Activated CD4-positive, alpha-beta memory T cell treated with anti-CD3 and anti-CD28 coated beads for 36 hours (primary cell): ENCODE measurements around the gene FAM3B. TPM values are rescaled to one million over a fixed set of nuclear protein-coding genes. Genes with fewer than 3 reads are reported as not detected.

Source experiments
- CTCF ChIA-PET: fragments of 350-600 bp; sonication (Branson Sonifier 250); formaldehyde crosslinking; loops from one replicate; lab custom pipeline; 2021; ENCODE audit warnings: antibody characterized with exemption, inconsistent platforms; lab: Charles Lee
- POLR2A ChIA-PET: fragments of 350-600 bp; sonication (Branson Sonifier 250); formaldehyde crosslinking; loops from one replicate; lab custom pipeline; 2021; ENCODE audit warnings: antibody characterized with exemption; lab: Charles Lee
- DNase-seq: peaks from one replicate; pipeline ENCODE4 v3.0.0-alpha.2; 2020
- H3K27ac Mint-ChIP-seq: one replicate; pipeline ENCODE4 v1.8.0; 2021; ENCODE audit warnings: mixed read lengths
- H3K27me3 Mint-ChIP-seq: one replicate; pipeline ENCODE4 v1.8.0; 2021; ENCODE audit warnings: mixed read lengths
- H3K36me3 Mint-ChIP-seq: one replicate; pipeline ENCODE4 v1.8.0; 2021; ENCODE audit warnings: mixed read lengths
- H3K4me1 Mint-ChIP-seq: one replicate; pipeline ENCODE4 v1.8.0; 2021; ENCODE audit warnings: low read depth, mixed read lengths
- H3K4me3 Mint-ChIP-seq: one replicate; pipeline ENCODE4 v1.8.0; 2021; ENCODE audit warnings: mild to moderate bottlenecking, mixed read lengths
- H3K9me3 Mint-ChIP-seq: one replicate; pipeline ENCODE4 v1.8.0; 2021; ENCODE audit warnings: mixed read lengths
- intact Hi-C: fragments of 100-400 bp; cut with micrococcal nuclease; formaldehyde crosslinking; loops from one replicate; pipeline ENCODE4 v1.15.1; 2023
- total RNA-seq, 2 experiments: library from RNA; stranded (reverse); gene quantifications; one replicate each; pipeline ENCODE4 v1.2.3, GENCODE V29; 2021

Gene FAM3B, protein sequence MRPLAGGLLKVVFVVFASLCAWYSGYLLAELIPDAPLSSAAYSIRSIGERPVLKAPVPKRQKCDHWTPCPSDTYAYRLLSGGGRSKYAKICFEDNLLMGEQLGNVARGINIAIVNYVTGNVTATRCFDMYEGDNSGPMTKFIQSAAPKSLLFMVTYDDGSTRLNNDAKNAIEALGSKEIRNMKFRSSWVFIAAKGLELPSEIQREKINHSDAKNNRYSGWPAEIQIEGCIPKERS
- total RNA-seq: not detected

DNA sequence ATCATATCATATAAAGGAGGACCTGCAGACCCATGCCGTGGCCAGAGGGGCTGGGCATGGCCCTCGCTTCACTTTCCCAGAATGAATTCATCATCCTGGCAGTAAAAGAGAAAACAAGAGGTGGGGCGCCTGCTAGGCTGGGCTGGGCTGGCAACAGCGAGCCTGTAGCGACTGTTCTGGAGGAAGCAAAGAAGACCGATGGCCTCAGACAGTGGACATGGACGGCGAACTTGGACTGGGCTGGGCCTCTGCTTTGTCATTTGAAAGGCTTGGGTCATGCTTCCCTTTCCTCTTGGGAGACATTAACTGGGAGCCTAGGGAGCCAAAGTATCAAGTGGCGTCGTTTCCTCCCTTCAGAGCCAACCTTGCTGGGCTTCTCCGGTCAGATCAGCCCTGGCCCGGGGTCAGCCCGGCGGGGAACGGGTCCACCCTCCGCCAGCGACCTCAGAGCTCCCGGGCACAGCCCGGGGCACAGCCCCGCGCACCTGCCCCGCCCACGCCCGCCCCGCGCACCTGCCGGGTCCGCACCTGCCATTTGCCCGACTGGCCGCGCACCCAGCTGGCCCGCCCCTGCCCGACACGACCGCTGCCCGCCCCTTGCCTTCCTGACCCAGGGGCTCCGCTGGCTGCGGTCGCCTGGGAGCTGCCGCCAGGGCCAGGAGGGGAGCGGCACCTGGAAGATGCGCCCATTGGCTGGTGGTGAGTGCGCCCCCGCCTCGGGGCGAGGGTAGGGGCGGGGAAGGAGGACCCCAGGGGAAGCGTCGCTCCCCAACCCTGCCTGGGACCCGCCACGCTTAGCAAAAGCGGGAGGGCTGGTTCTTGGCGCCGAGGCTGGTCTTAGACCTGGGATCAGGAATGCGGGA is at the start of gene FAM3B:
Gene FAM3B (plus strand): TSS at position 602 of the 863 bp plus-strand sequence. CDS start 79 bp downstream, at position 681.
- Mint-ChIP-seq H3K27ac (no peak within 1 kb of the TSS), H3K4me3 (no peak within 1 kb of the TSS), H3K36me3 (no peaks in the 10 kb centered on the region), H3K27me3 (peaks cover 35% of the 10 kb centered on the region), H3K9me3 (no peaks in the 10 kb centered on the region), H3K4me1 (peaks cover 3% of the 10 kb centered on the region)
- intact Hi-C loops: no loop called here
- ChIA-PET POLR2A (no interaction called here), CTCF (no interaction called here)
- no peak for DNase-seq

DNA sequence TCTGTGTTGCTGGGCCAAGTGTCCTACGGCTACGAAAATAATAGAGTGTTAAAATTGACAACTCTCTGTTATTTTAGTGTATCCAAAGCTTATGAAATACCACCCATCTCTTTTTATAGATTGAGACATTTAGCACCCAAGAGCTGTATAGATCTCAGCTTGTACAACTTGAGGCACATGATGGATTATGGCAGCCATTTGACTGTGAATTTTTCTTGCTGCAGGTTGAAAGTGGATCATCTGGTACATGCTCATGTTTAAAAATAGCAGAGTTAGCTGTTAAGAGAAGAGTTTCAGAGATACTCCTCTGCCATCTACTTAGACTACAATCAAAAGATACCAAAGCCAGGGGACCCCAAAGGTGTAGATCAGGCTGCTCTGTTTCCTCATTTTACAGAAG is 49.3 kb upstream of the FAM3B start:
- H3K27me3 Mint-ChIP-seq: peaks cover 31% of the 10 kb centered on the region
- POLR2A ChIA-PET: no interaction called here
- H3K4me1 Mint-ChIP-seq: no peaks in the 10 kb centered on the region
- no peaks in the 10 kb centered on the region for H3K36me3 Mint-ChIP-seq
- peaks cover 14% of the 10 kb centered on the region for H3K9me3 Mint-ChIP-seq
- no peak overlapping the region for H3K4me3 Mint-ChIP-seq
- no peak overlapping the region for H3K27ac Mint-ChIP-seq
- intact Hi-C loops: no loop called here
- CTCF ChIA-PET: no interaction called here
- DNase-seq: no peak

DNA sequence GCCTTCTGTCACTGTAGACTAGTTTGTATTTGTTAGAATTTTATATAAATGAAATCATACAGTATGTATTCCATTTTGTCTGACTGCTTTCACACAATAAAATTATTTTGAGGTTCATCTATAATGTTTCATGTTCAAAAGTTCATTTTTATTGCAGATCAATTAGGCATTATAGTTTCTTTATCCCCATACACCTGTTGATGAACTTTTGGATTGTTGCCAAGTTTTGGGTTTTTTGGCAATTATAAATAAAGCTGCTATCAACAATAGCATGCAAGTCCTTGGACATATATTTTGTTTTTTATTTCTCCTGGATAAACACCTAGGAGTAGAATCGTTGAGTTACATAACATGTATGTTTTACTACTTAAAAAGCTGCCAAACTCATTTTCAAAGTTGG is 47.1 kb upstream of the FAM3B start:
- H3K9me3 Mint-ChIP-seq: peaks cover 21% of the 10 kb centered on the region
- no peaks in the 10 kb centered on the region for H3K4me1 Mint-ChIP-seq
- no peak overlapping the region for H3K27ac Mint-ChIP-seq
- ChIA-PET CTCF (no interaction called here), POLR2A (no interaction called here)
- intact Hi-C loops: no loop called here
- no peak for DNase-seq
- H3K4me3 Mint-ChIP-seq: no peak overlapping the region
- H3K27me3 Mint-ChIP-seq: peaks cover 20% of the 10 kb centered on the region
- peaks cover 4% of the 10 kb centered on the region for H3K36me3 Mint-ChIP-seq

DNA sequence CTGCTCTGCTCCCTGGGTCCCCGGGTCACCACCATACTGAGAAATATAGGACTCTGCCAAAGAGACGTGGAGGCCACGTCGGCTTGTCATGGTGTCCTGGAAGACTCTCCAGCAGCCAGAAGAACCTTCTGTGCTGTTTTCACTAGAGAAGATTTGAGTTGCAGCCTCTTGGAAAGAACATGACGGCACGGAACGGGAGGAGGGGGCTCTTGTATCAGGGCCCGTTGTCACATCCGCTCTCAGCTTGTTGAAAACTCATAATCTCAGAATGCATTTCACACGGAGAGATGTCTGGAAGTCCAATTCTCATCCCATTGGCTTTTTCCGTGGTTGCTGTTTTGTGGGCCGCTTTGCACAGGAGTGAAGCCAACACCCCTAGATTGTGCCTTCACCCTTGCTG is 39.4 kb upstream of the FAM3B start:
- no peak overlapping the region for H3K4me3 Mint-ChIP-seq
- POLR2A ChIA-PET: no interaction called here
- no peak overlapping the region for H3K27ac Mint-ChIP-seq
- H3K36me3 Mint-ChIP-seq: peaks cover 4% of the 10 kb centered on the region
- DNase-seq: no peak
- no peaks in the 10 kb centered on the region for H3K4me1 Mint-ChIP-seq
- intact Hi-C loops: no loop called here
- CTCF ChIA-PET: no interaction called here
- peaks cover 28% of the 10 kb centered on the region for H3K27me3 Mint-ChIP-seq
- peaks cover 11% of the 10 kb centered on the region for H3K9me3 Mint-ChIP-seq

DNA sequence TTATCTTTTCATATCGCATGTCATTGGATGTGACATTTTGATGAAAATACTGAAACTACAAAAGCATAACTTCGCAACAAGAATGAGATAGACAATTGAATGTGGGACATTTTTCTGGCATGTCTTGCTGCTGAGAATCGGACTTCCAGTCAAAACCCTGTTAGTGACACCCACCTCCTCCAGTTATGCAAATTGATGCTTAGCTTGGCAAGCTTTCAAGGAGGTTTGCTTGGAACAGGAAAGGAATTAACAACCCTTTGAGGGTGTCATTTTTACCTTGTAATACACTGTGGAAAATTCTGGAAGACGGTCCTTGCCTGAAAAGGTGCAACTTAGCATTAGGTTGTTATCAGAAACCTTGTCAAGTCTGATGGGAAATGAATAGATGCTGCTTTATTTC is 38.8 kb upstream of the FAM3B start:
- Mint-ChIP-seq H3K27me3 (peaks cover 31% of the 10 kb centered on the region), H3K4me3 (no peak overlapping the region), H3K36me3 (peaks cover 1% of the 10 kb centered on the region), H3K27ac (no peak overlapping the region), H3K9me3 (peaks cover 6% of the 10 kb centered on the region), H3K4me1 (no peaks in the 10 kb centered on the region)
- intact Hi-C loops: no loop called here
- ChIA-PET CTCF (no interaction called here), POLR2A (no interaction called here)
- DNase-seq: no peak

DNA sequence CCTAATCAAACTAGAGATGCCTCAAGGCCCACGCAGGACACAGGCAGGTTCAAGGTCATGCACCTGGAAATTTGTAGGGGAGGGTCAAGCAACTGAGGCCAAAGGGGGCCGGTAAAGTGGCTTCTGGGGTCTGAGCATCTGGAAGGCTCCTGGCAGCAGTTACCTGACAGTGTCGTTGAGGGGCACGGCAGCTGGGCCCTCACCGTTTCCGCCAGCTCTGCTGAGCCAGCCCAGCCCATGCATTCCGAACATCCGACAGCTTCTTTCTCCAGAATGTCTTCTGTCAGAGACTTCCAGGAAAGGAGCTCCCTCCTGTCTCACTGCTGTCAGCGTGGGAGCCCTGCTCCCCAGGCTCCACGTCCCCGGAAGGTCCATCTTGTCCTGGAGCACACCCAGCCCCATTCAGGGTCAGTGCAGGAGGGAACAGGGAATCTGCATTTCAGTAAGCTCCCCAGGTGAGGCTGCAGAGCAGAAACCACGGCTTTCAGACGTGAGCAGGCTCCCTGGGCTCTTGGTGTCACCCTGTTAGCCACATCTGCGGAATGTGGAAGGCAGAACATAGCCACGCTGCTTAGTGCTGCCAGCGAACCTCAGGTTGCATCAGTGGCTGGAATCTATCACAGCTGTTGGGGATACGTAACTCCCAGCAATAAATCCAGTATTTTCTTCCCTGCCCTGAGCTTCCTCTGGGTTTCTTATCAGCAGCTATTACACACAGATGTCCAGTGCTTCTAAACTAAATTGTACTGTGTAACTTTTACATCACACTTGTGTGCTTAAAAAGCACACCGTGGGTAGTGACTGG is 36.3 kb upstream of the FAM3B start:
- Mint-ChIP-seq H3K36me3 (no peaks in the 10 kb centered on the region), H3K9me3 (no peaks in the 10 kb centered on the region), H3K4me3 (no peak overlapping the region), H3K4me1 (no peaks in the 10 kb centered on the region), H3K27ac (no peak overlapping the region), H3K27me3 (peaks cover 33% of the 10 kb centered on the region)
- intact Hi-C loops: loop anchor here (5.0 to 10.0 kb wide), 4 partner anchors 84 to 487 kb away; partner anchors contain the start of genes MX2 and RIPK4
- CTCF ChIA-PET: interaction anchor here (1.0 to 5.2 kb wide), 2 partner anchors 10 to 180 kb away, joined by 3 to 66 read pairs; no protein-coding TSS in a partner anchor
- no peak for DNase-seq
- POLR2A ChIA-PET: no interaction called here

DNA sequence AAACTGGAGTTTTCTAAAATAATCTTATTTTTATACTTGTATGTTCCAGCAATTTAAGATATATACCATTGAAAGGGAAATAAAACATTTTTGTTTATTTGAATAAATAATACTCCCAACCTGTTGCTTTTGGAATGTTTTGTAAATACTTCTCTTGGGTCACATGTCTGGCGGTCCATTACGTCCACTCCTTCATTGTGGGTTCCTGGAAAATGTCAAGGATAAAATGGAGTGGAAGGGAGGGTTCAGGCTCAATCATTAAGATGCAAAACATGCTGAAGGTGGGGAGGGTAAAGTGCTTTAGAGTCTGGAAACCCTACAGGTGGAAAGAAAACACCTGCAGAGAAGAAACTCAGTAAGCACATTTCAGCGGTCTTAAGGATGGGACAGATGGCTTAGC is 34.2 kb upstream of the FAM3B start:
- intact Hi-C loops: loop anchor here (5.0 to 10.0 kb wide), 4 partner anchors 82 to 485 kb away; partner anchors contain the start of genes MX2 and RIPK4
- peaks cover 24% of the 10 kb centered on the region for H3K27me3 Mint-ChIP-seq
- no peaks in the 10 kb centered on the region for H3K36me3 Mint-ChIP-seq
- no peak for DNase-seq
- no peaks in the 10 kb centered on the region for H3K4me1 Mint-ChIP-seq
- POLR2A ChIA-PET: no interaction called here
- H3K27ac Mint-ChIP-seq: no peak overlapping the region
- H3K9me3 Mint-ChIP-seq: no peaks in the 10 kb centered on the region
- no peak overlapping the region for H3K4me3 Mint-ChIP-seq
- CTCF ChIA-PET: interaction anchor here (0.7 to 5.2 kb wide), 29 partner anchors 9 to 835 kb away, joined by 3 to 66 read pairs (median 5); no protein-coding TSS in a partner anchor

DNA sequence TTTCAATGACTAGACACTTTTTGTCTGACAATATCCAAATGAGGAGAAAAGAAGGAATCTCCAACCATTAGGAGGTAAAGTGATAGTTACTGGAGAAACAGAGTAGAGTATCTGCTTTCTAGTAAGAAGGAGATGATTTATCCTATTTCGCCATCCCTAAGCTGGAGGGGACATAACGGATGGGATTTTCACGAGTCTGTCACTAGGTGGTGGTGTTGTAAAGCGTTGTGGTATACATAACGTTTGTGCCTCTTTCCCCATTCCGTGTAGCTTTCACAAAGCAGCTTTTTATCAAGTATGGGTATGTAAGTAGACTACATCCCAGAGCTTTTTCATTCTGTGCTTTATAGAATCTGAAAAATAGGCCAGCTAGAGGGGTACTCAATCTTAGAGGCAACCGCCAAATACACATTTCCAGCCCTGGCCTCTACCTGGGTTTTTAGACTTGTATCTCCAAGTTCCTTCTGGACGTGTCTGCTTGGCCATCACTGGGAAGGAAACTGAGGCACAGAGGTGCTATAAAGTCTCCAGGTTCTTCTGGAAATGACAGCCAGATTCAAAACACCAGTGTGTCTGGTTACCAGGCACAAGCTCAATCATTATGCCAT is 33.3 kb upstream of the FAM3B start:
- ChIA-PET POLR2A (no interaction called here), CTCF (interaction anchor here (0.6 to 5.2 kb wide), 61 partner anchors 8 to 834 kb away, joined by 3 to 66 read pairs (median 4); no protein-coding TSS in a partner anchor)
- no peaks in the 10 kb centered on the region for H3K4me1 Mint-ChIP-seq

DNA sequence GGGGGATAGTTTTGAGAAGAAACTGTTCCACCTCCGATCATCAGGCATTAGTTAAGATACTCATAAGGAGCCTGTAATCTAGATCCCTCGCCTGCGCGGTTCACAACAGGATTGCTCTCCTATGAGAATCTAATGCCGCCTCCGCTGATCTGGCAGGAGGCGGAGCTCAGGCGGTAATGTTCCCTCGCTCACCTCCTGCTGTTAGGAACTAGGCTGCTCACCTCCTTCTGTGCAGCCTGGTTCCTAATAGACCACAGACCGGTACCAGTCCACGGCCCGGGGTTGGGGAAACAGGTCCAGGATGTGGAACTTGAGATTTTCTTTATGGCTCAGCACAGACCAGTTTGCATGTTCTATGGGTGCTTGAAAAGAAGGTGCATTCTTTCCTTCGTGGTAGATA is 27.2 kb upstream of the FAM3B start:
- Mint-ChIP-seq H3K27me3 (peaks cover 16% of the 10 kb centered on the region), H3K27ac (no peak overlapping the region), H3K36me3 (no peaks in the 10 kb centered on the region), H3K9me3 (no peaks in the 10 kb centered on the region), H3K4me1 (peaks cover 4% of the 10 kb centered on the region), H3K4me3 (no peak overlapping the region)
- intact Hi-C loops: loop anchor here (10.0 kb wide), 2 partner anchors 75 to 325 kb away; partner anchors contain the start of gene MX2
- POLR2A ChIA-PET: no interaction called here
- no peak for DNase-seq
- CTCF ChIA-PET: no interaction called here

More for the DNA sequence above, 33.3 kb upstream of the FAM3B start:
- Mint-ChIP-seq H3K27me3 (peaks cover 24% of the 10 kb centered on the region), H3K9me3 (no peaks in the 10 kb centered on the region), H3K27ac (no peak overlapping the region), H3K36me3 (no peaks in the 10 kb centered on the region), H3K4me3 (no peak overlapping the region)
- intact Hi-C loops: loop anchor here (1.0 to 10.0 kb wide), 5 partner anchors 81 to 484 kb away; partner anchors contain the start of genes MX2 and RIPK4
- DNase-seq: peak; percentile 45

DNA sequence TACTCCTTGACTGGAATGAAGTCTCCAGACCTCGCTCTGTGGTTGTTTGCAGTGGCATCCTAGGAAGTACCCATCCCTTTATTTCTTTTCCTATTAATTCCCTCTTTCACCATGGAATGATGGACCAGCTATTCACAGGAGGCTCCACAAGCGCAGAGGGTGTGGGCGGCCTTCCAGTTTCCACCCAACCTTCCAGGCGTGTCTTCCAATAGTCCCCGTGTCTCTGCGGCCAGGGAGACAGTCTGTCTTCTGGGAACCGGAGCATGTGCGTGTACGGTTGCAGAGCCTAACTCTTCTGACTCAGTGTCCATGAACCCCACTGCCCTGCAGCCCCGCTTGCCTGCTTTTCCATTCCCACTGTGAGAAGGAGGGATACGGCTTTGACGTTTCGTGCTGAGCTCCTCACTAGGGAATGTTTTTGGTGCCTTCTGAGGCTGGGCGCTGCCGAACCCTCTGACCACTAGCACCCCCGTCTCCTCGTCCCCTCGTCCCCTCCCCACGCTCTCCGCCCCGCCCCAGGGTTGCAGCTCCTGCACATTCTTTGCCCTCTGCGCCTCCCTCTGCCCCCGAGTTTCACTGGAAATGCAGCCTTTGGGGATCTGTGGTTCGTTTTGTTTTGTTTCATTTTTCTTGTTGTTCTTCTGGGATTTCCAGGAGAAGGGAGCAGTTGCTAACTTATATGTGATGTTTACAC is 26.3 kb upstream of the FAM3B start:
- H3K27ac Mint-ChIP-seq: no peak overlapping the region
- no peak for DNase-seq
- peaks cover 4% of the 10 kb centered on the region for H3K4me1 Mint-ChIP-seq
- ChIA-PET POLR2A (no interaction called here), CTCF (interaction anchor here (1.0 kb wide), 1 partner anchor 9 kb away, joined by 3 read pairs; no protein-coding TSS in a partner anchor)
- H3K4me3 Mint-ChIP-seq: no peak overlapping the region
- intact Hi-C loops: no loop called here
- no peaks in the 10 kb centered on the region for H3K36me3 Mint-ChIP-seq
- peaks cover 19% of the 10 kb centered on the region for H3K27me3 Mint-ChIP-seq
- H3K9me3 Mint-ChIP-seq: no peaks in the 10 kb centered on the region
